AG09309 (cell line): Measurements from ENCODE around the gene TMEM45A.
"Not testable (repeated sequence)": the region's sequence is repeated elsewhere in the genome, so short reads cannot be mapped to it uniquely, and the experiment has no call there.

Source experiments
- DNase-seq: peaks from one replicate; pipeline ENCODE4 v3.0.0-alpha.2; 2010; ENCODE audit warnings: low read depth
- H3K4me3 ChIP-seq: 2 replicates; pipeline ENCODE4 v1.5.1; 2011; ENCODE audit warnings: mild to moderate bottlenecking, low read depth, low read length, moderate library complexity; ENCODE audit not compliant: control insufficient read depth
- TF ChIP-seq, protein P1 (sequence below): IDR thresholded peaks from 2 replicates; pipeline ENCODE4 v1.5.1; 2011; ENCODE audit warnings: mild to moderate bottlenecking, low read depth, low read length, inconsistent platforms; ENCODE audit not compliant: insufficient read depth, control insufficient read depth; ENCODE audit errors: missing control alignments

The TMEM45A gene

DNA sequence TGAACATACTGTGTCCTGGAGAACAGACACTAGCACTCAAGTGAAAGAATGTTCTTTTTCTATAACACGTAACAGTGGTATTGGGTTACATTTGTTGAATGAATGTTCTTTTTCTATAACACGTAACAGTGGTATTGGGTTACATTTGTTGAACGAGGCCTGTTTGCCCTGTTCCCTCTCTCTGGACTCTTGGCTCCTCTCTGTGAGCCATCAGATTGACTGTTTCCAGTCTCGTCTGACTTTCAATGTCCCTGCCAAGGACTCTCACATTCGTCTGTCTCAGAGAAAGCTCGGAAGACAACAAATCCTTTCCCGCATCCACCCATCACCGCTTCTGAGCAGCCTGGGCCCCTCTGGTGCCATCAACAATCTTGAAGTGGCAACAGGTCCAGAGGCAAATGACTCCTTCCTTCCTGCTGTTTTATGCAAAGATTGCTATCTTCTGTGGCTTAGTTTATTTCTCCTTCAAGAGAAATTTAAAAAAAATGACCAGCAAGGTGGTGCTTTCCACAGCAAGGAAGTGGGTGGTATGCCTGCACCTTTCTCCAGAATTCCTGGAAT is 8.0 kb downstream of the TMEM45A start:
- H3K4me3 ChIP-seq, result no peak overlapping the region
- TF ChIP-seq, protein P1, sequence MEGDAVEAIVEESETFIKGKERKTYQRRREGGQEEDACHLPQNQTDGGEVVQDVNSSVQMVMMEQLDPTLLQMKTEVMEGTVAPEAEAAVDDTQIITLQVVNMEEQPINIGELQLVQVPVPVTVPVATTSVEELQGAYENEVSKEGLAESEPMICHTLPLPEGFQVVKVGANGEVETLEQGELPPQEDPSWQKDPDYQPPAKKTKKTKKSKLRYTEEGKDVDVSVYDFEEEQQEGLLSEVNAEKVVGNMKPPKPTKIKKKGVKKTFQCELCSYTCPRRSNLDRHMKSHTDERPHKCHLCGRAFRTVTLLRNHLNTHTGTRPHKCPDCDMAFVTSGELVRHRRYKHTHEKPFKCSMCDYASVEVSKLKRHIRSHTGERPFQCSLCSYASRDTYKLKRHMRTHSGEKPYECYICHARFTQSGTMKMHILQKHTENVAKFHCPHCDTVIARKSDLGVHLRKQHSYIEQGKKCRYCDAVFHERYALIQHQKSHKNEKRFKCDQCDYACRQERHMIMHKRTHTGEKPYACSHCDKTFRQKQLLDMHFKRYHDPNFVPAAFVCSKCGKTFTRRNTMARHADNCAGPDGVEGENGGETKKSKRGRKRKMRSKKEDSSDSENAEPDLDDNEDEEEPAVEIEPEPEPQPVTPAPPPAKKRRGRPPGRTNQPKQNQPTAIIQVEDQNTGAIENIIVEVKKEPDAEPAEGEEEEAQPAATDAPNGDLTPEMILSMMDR, result no peak
- no peak for DNase-seq

GRCh38 chr3:100503448-100503847 is 11.0 kb downstream of the TMEM45A start:
- TF ChIP-seq, protein P1, result no peak
- H3K4me3 ChIP-seq, result no peak overlapping the region
- no peak for DNase-seq

DNA sequence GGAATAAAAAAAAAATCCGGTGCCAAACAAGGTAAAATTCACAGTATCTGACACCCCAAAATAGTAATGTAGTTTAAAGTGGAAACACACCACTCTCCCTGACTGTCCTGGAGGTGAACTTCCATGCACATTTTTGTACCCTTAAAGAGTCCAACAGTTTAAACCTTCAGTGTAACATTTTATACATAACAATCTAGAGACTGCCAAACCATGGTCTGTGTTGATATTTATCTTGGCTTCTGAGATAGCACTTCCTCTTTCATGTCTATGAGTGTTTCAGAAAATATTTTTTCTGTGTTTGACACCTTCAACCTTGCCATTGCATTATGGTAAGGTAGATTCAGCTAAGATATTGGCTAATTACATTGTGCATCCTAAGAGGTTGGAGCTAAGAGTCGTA is 13.9 kb downstream of the TMEM45A start:
- TF ChIP-seq, protein P1, result no peak
- no peak for DNase-seq

GRCh38 chr3:100509818-100510217 is 17.4 kb downstream of the TMEM45A start:
- DNase-seq, H3K4me3 ChIP-seq: not testable (repeated sequence)

More for the DNA sequence above, 13.9 kb downstream of the TMEM45A start:
- H3K4me3 ChIP-seq, result no peak overlapping the region

GRCh38 chr3:100516232-100516631 is 23.8 kb downstream of the TMEM45A start:
- DNase-seq, result no peak
- H3K4me3 ChIP-seq, result no peak overlapping the region
- TF ChIP-seq, protein P1, result no peak

DNA sequence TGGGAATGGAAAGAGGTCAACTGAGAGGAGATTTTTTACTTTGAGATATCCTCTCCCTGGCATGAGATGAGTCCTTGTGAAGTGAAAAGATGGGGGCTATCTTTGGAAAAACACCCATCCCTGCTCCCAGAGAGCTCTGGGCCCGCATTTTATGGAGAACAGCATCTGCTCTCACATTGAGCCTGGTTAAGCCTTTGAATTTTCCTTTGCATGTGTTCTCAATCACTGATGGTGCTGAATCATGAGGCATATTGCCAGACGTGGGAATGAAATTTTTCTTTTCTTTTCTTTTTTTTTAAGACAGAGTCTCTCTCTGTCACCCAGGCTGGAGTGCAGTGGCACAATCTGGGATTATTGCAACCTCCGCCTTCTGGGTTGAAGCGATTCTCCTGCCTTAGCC is 24.4 kb downstream of the TMEM45A start:
- no peak for DNase-seq
- TF ChIP-seq, protein P1, result no peak
- no peak overlapping the region for H3K4me3 ChIP-seq

- TF ChIP-seq, protein P1, result no peak
- no peak for DNase-seq
Measured at GRCh38 chr3:100517276-100517675, 24.9 kb downstream of the TMEM45A start.

More at GRCh38 chr3:100517276-100517675, 24.9 kb downstream of the TMEM45A start:
- no peak overlapping the region for H3K4me3 ChIP-seq
